Tibial artery (tissue), 4 donors: Measurements from ENCODE around the gene MPND.

Source experiments
- DNase-seq, 2 donors: peaks; one replicate each; pipeline ENCODE4 v3.0.0-alpha.2; 2019
- H3K27ac ChIP-seq, 2 donors: fragments of 200-600 bp; sonication (generic) in 1 of 2; 1 replicate in 1 of 2; 2 replicates in 1 of 2; pipeline ENCODE4 v1.5.1; 2018 to 2019; ENCODE audit warnings: mild to moderate bottlenecking in 1 of 2
- H3K27me3 ChIP-seq, 2 donors: fragments of 200-600 bp; sonication (generic) in 1 of 2; one replicate each; pipeline versions ENCODE4 v1.5.1 to v1.6.0; 2016 to 2019
- H3K36me3 ChIP-seq, 3 donors: fragments of 200-600 bp; sonication (generic) in 2 of 3; one replicate each; pipeline ENCODE4 v1.5.1; 2016 to 2019; ENCODE audit warnings: mild to moderate bottlenecking in 2 of 3
- H3K4me1 ChIP-seq, 4 donors: fragments of 200-600 bp; sonication (generic) in 2 of 4; 1 replicate in 3 of 4; 2 replicates in 1 of 4; pipeline ENCODE4 v1.5.1; 2016 to 2019
- H3K4me3 ChIP-seq, 2 donors: fragments of 200-600 bp; sonication (generic) in 1 of 2; 1 replicate in 1 of 2; 2 replicates in 1 of 2; pipeline ENCODE4 v1.5.1; 2018 to 2019; ENCODE audit warnings: mild to moderate bottlenecking in 2 of 2
- H3K9me3 ChIP-seq, 3 donors: fragments of 200-600 bp; sonication (generic) in 1 of 3; one replicate each; pipeline ENCODE4 v1.5.1; 2016 to 2019
- intact Hi-C: fragments of 100-400 bp; cut with DNase I; formaldehyde crosslinking; loops from one replicate; pipeline ENCODE4 v1.15.0; 2023; ENCODE audit warnings: low total_unique reads
- TF ChIP-seq, protein P1 (sequence below), 2 experiments: fragments of 200-600 bp in 1 of 2; fragments of 450-650 bp in 1 of 2; IDR thresholded peaks; one replicate each; pipeline ENCODE4 v1.5.1; 2017 to 2019; ENCODE audit warnings: antibody characterized with exemption in 2 of 2, mild to moderate bottlenecking in 1 of 2, moderate library complexity in 1 of 2

Gene MPND

DNA sequence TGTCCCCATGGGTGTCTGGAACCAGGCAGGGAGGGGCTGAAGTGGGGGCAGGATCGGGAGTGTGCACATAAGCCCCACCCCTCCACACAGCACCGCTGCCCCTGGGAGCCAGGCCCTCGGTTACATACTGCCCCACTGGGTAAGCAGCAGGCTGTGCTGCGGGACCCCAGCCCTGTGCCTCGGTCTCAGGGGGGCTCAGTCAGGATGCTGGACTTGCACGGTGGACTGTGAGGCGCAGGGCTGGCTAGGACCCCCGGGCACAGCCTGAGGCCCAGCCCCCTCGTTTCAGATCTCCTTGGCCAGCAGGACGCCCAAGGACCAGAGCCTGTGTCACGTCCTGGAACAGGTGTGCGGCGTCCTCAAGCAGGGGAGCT lies 16.3 kb downstream of the MPND start:
- H3K4me1 ChIP-seq, result no peaks in the 10 kb centered on the region
- no peaks in the 10 kb centered on the region for H3K9me3 ChIP-seq
- no peaks in the 10 kb centered on the region for H3K27me3 ChIP-seq
- TF ChIP-seq, protein P1, sequence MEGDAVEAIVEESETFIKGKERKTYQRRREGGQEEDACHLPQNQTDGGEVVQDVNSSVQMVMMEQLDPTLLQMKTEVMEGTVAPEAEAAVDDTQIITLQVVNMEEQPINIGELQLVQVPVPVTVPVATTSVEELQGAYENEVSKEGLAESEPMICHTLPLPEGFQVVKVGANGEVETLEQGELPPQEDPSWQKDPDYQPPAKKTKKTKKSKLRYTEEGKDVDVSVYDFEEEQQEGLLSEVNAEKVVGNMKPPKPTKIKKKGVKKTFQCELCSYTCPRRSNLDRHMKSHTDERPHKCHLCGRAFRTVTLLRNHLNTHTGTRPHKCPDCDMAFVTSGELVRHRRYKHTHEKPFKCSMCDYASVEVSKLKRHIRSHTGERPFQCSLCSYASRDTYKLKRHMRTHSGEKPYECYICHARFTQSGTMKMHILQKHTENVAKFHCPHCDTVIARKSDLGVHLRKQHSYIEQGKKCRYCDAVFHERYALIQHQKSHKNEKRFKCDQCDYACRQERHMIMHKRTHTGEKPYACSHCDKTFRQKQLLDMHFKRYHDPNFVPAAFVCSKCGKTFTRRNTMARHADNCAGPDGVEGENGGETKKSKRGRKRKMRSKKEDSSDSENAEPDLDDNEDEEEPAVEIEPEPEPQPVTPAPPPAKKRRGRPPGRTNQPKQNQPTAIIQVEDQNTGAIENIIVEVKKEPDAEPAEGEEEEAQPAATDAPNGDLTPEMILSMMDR (IDR thresholded peaks at IDR 0.05), result no peak
- peak in 1 of 2 donors; percentile 63 for DNase-seq
- peaks cover 49 to 97% (median 58%) of the 10 kb centered on the region in 3 donors for H3K36me3 ChIP-seq
- intact Hi-C loops, result no loop called here
- no peak overlapping the region for H3K27ac ChIP-seq
- no peak overlapping the region for H3K4me3 ChIP-seq

DNA sequence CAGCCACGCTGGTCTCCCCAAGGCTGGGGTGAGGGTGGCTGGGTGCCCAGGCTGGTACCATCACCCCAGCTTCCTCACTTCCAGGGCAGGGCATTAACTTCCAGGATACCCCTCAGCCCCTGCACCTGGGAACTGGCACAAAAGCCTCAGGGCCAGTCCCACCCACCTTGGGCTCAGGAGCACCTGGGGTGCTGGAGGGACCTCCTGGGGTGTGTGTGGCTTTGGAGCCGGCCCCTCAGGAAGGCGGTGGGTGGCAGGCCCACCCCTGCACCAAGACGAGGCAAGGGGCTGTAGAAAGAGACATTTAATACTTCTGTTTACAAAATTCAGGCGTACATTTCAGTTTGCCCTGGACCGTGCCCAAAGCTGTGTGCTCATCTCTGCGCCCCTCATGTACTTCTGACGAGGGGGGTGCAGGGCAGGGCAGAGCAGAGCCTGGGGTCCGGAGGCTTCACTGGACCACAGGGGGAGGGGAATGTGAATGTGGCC lies 16.8 kb downstream of the MPND start:
- Histone ChIP-seq H3K4me3 (no peak overlapping the region), H3K4me1 (no peaks in the 10 kb centered on the region), H3K9me3 (no peaks in the 10 kb centered on the region), H3K27me3 (no peaks in the 10 kb centered on the region), H3K27ac (no peak overlapping the region), H3K36me3 (peaks cover 52 to 97% (median 61%) of the 10 kb centered on the region in 3 donors)
- intact Hi-C loops, result no loop called here
- peak in 1 of 2 donors; percentile 61 for DNase-seq
- TF ChIP-seq, protein P1 (IDR thresholded peaks at IDR 0.05), result no peak

DNA sequence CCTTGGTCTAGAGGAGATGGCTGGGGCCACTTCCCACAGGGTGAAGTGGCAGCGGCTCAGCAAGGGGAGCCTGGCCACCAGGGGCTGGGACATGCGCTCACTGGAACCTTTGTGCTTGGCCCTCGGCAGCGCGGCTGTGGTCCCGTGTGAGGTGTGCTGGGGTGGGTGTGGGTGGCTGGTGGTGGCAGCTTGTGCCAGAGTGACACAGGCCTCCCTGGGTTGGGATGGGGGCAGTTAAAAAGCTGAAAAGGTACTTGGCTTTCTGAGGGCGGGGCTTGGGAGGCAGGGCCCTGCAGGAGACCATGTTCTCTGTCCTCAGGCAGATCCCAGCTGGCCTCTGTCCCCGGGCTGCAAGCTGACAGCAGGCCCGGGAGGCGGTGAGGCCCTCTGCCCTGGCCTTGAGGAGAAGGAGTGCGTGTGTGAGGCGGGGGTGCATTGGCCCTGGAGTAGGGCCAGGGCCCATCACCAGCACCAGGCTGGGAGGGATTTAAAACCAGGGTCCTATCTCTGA lies 17.3 kb downstream of the MPND start:
- intact Hi-C loops, result no loop called here
- peaks cover 57 to 99% (median 67%) of the 10 kb centered on the region in 3 donors for H3K36me3 ChIP-seq
- no peaks in the 10 kb centered on the region for H3K27me3 ChIP-seq
- H3K9me3 ChIP-seq, result no peaks in the 10 kb centered on the region
- peak in 1 of 2 donors; percentile 66 for DNase-seq
- no peaks in the 10 kb centered on the region for H3K4me1 ChIP-seq
- no peak overlapping the region for H3K4me3 ChIP-seq
- TF ChIP-seq, protein P1 (IDR thresholded peaks at IDR 0.05), result no peak
- no peak overlapping the region for H3K27ac ChIP-seq

DNA sequence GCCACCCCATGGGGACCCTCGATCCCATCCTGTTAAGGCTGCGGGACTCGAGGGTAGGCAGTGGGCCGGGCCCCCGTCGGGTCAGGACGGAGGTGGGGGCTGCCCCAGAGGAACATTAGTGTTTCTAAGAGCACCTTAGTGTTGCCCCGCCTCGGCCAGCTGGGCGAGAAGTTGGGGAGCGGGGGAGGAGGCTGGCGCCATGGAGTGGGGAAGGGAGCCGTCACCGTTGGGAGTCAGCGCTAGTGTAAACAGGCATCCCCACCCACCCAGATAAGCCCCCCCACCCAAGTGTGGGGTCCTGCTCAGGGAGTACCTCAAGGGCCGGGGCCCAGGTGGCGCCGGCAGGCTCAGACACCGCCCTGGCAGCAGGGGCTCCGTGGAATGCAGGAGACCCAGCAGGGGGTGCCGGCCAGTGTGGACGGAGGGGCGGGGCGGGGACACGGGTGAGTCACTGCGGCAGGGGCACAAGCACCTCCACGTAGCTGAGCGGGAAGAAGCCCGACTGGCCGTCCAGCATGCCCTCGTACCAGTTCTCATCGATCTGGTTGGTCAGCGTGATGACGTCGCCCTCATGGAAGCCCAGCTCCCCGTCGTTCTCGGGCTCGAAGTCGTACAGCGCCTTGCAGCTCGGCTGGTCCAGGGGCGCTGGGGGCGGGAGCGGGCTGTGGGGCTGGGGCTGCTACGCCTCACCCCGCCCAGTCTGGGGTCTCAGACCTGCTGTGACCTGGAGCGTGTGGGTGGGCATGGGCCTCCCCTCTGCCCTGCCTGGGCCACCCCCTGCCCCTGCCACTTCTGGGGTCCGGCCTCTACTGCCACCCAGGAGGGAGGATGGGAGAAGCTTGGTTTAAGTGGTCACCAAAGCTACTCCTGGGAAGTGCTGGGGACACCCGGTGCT lies 18.0 kb downstream of the MPND start:
- intact Hi-C loops, result no loop called here
- no peak overlapping the region for H3K27ac ChIP-seq
- TF ChIP-seq, protein P1 (IDR thresholded peaks at IDR 0.05), result no peak
- no peaks in the 10 kb centered on the region for H3K27me3 ChIP-seq
- H3K9me3 ChIP-seq, result no peaks in the 10 kb centered on the region
- peak in 1 of 2 donors; percentile 67 for DNase-seq
- no peak overlapping the region for H3K4me3 ChIP-seq
- H3K4me1 ChIP-seq, result no peaks in the 10 kb centered on the region
- peaks cover 64 to 99% (median 74%) of the 10 kb centered on the region in 3 donors for H3K36me3 ChIP-seq

DNA sequence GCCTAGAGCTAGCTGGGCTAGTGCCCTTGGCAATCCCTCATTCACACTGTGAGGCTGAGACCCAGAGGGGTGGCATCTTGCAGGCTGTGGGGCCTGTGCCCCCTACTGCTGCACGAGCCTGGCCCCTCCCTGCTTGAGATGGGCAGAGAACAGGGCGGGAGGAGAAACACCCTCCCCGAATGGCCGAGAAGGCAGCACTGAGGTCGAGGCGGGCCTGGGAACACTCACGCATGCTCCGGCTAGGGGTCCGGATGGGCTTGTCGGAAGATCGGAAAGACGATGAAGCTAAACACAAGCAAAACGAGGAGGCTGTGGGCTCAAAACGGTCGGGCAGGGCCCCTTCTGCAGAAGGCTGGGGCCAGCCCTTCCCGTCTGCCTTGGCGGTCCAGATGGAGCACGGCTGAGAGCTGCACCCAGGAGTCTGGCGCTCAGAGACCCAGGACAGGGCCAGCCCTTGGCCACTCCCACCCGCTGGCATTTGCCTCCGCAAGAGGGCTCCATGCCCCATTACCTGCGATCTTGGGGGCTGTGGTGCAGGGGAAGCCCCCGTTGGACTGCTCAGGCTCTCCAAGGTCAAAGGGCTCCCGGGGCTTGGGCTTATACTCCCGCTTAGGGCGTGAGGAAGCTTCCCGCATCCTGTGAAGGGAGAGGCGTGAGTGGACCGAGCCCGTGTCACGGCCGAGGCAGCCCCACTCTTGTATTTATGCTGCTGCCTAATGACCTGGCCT lies 18.9 kb downstream of the MPND start:
- Histone ChIP-seq H3K27me3 (no peaks in the 10 kb centered on the region), H3K27ac (no peak overlapping the region), H3K9me3 (no peaks in the 10 kb centered on the region), H3K4me1 (no peaks in the 10 kb centered on the region), H3K4me3 (no peak overlapping the region), H3K36me3 (peaks cover 67 to 98% (median 83%) of the 10 kb centered on the region in 3 donors)
- TF ChIP-seq, protein P1 (IDR thresholded peaks at IDR 0.05), result no peak
- DNase-seq, result peak in 1 of 2 donors; percentile 63
- intact Hi-C loops, result no loop called here
